GM18499 (cell line): Measurements from ENCODE around the gene SCRN1.
"Not testable (repeated sequence)": the region's sequence is repeated elsewhere in the genome, so short reads cannot be mapped to it uniquely, and the experiment has no call there.

Experiments
- ATAC-seq: cut with Tn5 transposase; IDR thresholded peaks from one replicate; pipeline ENCODE4 v1.9.1; 2021; ENCODE audit warnings: moderate number of reproducible peaks; ENCODE audit not compliant: insufficient read depth, unreplicated experiment

The SCRN1 gene

GRCh38 chr7:29896685-29897411, 92.8 kb downstream of the SCRN1 start:
- no peak for ATAC-seq

GRCh38 chr7:29895559-29895958, 94.0 kb downstream of the SCRN1 start:
- ATAC-seq: no peak

GRCh38 chr7:29894256-29894655, 95.3 kb downstream of the SCRN1 start:
- no peak for ATAC-seq

GRCh38 chr7:29893351-29893965, 96.1 kb downstream of the SCRN1 start:
- ATAC-seq: no peak

GRCh38 chr7:29892231-29892630, 97.4 kb downstream of the SCRN1 start:
- ATAC-seq: no peak

DNA sequence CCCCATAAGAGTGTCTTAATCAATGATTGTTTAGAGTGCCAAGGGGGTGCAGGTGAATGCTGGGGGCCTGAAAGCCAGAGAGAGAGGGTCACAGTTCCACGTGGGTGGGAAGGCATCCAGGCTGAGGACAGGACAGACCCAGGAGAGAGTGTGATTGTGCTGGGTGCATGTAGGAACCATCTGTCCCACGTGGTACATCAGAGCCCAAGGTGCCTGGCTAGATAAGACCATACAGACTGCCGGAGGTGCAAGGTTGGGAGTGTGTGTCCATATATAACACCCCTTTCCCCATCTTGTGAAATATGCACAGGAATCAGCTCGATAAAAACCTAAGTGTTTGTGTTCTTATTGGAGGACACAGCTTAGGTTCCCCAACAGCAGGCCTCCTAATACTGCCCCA, 97.8 kb downstream of the SCRN1 start:
- ATAC-seq: no peak

DNA sequence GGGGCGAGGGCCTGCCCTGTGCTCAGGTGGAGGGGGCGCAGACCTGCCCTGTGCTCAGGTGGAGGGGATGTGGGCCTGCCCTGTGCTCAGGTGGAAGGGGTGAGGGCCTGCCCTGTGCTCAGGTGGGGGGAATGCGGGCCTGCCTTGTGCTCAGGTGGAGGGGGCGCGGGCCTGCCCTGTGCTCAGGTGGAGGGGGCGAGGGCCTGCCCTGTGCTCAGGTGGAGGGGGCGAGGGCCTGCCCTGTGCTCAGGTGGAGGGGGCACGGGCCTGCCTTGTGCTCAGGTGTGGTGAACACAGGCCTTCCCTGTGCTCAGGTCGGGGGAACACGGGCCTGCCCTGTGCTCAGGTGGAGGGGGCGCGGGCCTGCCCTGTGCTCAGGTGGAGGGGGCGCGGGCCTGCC, 98.8 kb downstream of the SCRN1 start:
- ATAC-seq: not testable (repeated sequence)

- no peak for ATAC-seq
Measured at GRCh38 chr7:29890251-29890650, 99.3 kb downstream of the SCRN1 start.

DNA sequence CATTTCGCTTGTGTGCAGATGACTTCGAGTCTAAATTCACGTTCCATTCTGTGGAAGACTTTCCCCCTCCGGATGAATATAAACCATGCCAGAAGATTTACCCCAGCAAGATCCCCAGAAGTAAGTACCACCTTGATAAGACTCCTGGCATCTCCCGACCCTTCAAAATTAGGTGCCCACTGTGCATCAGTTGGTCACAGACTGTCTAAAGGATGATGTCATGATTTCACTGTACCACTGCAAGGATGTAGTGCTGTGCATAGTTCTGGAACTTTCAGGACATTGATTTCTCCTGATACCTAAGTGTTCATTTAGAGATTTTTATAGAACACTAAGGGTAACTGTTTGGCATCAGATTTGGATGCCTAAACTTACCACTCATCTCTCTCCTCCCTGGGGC, 100.3 kb downstream of the SCRN1 start:
- ATAC-seq: no peak

DNA sequence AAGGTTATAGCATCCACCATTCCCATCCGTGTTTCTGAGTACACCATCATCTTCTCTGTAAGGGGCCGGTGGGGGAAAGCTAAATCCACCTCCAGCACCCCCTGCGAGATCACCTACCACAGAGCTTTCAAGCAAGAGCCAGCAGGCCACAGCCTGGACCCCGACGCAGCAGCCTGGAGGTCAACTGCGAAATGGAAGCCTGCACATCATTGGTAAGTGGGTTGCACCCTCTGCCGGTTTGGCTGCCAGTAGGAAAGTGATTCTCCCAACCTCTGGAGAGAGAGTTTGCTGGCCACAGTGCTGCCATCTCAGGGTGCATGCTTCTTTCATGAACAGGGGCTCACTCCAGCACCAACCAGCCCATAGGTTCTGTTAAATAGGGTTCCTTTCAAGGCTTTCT, 101.6 kb downstream of the SCRN1 start:
- no peak for ATAC-seq

DNA sequence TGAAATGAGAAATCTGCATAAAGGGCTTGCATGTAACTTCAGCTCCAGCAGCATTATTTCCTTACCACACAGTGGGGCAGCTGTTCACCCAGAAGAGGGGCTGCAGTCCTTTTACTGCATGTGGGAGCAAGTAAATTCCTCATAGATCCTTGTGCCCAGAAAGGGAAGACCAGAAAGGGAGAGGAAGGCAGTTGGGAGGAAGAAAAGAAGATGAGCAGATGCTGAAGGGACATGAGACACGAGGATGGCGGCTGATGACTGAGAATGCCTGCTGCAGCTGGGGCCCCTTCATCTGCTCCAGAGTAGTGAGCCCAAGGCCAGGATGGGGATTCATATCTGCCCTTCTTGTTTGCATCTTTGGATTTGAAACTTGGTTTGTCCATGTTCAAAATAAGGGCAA, 102.8 kb downstream of the SCRN1 start:
- ATAC-seq: no peak

DNA sequence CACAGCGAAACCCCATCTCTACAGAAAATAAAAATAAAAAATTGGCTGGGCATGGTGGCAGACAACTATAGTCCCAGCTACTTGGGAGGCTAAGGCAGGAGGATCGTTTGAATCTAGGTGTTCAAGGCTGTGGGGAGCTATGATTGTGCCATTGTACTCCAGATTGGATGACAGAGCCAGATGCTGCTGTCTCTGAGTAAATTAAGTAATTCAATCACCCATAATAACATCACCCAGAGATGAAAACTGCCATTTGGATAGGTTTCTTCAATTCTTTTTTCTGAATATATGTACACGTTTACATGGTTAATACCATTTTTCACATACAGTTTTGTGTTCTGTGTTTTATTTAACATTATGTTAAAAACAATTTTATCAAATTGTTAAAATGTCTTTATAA, 104.0 kb downstream of the SCRN1 start:
- no peak for ATAC-seq

DNA sequence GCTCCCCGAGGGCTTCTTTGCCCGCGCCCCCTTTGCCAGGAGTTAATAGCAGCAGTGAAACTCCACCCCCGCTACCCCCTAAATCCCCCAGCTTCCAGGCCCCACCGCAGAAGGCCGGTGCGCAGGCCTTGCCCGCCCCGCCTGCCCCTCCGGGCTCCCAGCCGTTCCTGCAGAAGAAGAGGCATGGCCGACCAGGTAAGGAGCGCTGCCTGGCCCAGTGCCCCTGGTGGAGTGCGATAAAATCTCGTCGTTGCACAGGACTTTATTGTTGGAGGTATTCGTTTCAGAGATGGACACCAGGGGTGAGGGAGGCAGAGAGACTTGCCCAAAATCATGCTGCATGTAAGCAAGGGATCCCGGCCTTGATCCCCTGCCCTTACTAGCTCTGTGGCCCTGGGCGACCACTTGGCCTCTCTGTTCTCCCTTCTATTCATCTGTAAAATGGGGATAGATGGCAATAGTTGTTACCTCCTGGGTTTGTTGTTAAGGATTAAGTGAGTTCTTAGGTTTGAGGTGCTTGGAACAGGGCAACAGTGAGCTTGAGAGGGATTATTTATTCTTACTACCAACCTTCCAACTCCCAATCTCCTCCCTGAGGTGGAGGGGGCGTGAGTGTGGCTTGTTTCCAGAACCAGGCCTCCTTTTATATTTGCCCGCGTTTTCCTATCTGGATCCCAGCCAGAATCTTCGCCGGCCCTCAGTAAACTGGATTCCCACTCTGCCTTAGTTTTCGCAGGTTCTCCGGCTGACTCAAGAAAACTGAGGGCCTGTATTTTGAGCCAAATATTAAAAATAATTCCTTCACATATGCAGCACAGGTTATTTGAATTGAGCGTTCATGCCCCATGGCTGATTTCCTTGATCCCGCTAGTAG, 105.0 kb downstream of the SCRN1 start:
- no peak for ATAC-seq

GRCh38 chr7:29883462-29884398, 105.9 kb downstream of the SCRN1 start:
- ATAC-seq: no peak

GRCh38 chr7:29882481-29882880, 107.1 kb downstream of the SCRN1 start:
- ATAC-seq: no peak

- ATAC-seq: no peak
Measured at GRCh38 chr7:29881724-29882123, 107.9 kb downstream of the SCRN1 start.

DNA sequence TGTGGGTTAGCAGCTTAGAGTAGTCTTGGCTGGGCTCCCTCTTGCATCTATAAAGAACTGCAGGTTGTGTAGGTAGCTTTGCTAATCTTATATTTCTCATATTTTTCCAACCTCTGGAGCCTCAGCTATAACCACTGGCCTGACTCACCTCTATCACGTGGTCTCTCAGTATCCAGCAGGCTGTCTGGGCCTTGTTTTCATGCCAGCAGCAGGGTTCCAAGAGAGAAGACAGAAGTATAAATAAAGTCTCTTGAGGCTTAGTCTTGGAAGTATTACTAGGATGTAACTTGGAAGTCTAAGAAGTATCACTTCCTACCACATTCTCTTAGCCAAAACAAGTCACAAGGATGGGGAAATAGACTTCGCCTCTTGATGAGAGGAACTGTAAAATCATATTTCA, 110.0 kb downstream of the SCRN1 start:
- no peak for ATAC-seq

DNA sequence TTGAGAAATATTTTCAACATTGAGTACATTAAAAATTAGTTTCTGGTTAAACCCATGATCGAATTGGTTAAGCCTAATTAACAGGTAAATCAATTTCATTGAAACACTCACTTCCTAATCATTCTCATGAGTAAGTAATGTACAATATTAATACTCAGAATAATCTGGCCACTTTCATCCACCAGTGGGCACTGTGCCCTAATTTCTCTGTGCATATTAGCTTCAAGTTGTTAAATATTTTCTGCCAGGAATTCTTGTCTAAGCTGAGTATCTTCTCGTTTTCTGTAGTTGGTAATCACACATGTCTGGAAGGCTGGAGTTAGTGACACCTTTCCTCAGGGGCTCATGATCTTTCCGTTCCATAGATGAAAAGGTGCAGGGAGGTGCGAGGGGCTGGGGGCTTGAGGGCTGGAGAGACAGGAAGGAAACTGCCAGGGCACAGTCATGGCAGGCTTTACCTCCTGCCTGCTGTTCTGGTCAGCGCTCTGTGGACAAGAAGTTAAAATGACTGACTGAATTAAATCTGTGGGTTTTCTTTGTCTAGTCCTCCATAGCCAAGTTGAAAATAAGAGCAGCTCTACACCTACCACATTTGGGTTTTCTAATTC, 111.4 kb downstream of the SCRN1 start:
- ATAC-seq: no peak

- no peak for ATAC-seq
Measured at GRCh38 chr7:29877196-29877595, 112.4 kb downstream of the SCRN1 start.

GRCh38 chr7:29875741-29876140, 113.9 kb downstream of the SCRN1 start:
- no peak for ATAC-seq
